NK-92 treated with Interleukin-12 subunit alpha and Interleukin-12 subunit beta, amount 100 ng/mL, for 24 hours (cell line): ENCODE results near the gene SULT2B1.
"Not testable (repeated sequence)": the region's sequence is repeated elsewhere in the genome, so short reads cannot be mapped to it uniquely, and the experiment has no call there.

Source experiments
- DNase-seq: peaks from one replicate; lab custom pipeline; 2025; lab: John Stamatoyannopoulos, UW

Gene SULT2B1

GRCh38 chr19:48551437-48552302 is at the start of gene SULT2B1:
TSS of gene SULT2B1 (plus strand) at chr19:48552172. CDS start at chr19:48552253, 81 bp downstream.
- DNase-seq = no peak

GRCh38 chr19:48502350-48503018 is 49.5 kb upstream of the SULT2B1 start:
- no peak for DNase-seq

- DNase-seq = no peak
These were observed 45.7 kb upstream of the SULT2B1 start for GRCh38 chr19:48506138-48506733.

GRCh38 chr19:48507911-48508439 is 44.0 kb upstream of the SULT2B1 start:
- no peak for DNase-seq

- no peak for DNase-seq
These were observed 43.1 kb upstream of the SULT2B1 start for GRCh38 chr19:48508729-48509411.

- no peak for DNase-seq
These were observed 42.3 kb upstream of the SULT2B1 start for GRCh38 chr19:48509467-48510194.

- peak; percentile 44 for DNase-seq
These were observed 41.3 kb upstream of the SULT2B1 start for GRCh38 chr19:48510421-48511268.

GRCh38 chr19:48511321-48511731 is 40.6 kb upstream of the SULT2B1 start:
- DNase-seq = no peak

GRCh38 chr19:48511800-48512503 is 40.0 kb upstream of the SULT2B1 start, which contains the start of gene LMTK3:
TSS of gene LMTK3 (minus strand) at chr19:48511835. CDS start at chr19:48511576, 259 bp downstream.
- no peak for DNase-seq

- DNase-seq = no peak
These were observed 39.3 kb upstream of the SULT2B1 start for GRCh38 chr19:48512504-48513288.

- DNase-seq = peak; percentile 61
These were observed 38.5 kb upstream of the SULT2B1 start for GRCh38 chr19:48513289-48514122.

- no peak for DNase-seq
These were observed 37.9 kb upstream of the SULT2B1 start for GRCh38 chr19:48514123-48514458.

- no peak for DNase-seq
These were observed 35.4 kb upstream of the SULT2B1 start for GRCh38 chr19:48516536-48516935.

- DNase-seq = no peak
These were observed 33.8 kb upstream of the SULT2B1 start for GRCh38 chr19:48518207-48518606.

GRCh38 chr19:48519426-48519825 is 32.5 kb upstream of the SULT2B1 start:
- DNase-seq = not testable (repeated sequence)

- DNase-seq = no peak
These were observed 31.8 kb upstream of the SULT2B1 start for GRCh38 chr19:48520134-48520533.

- no peak for DNase-seq
These were observed 27.8 kb upstream of the SULT2B1 start for GRCh38 chr19:48524221-48524620.

GRCh38 chr19:48524732-48525131 is 27.2 kb upstream of the SULT2B1 start:
- no peak for DNase-seq
